ENCODE results near the gene KIF4A.

The KIF4A gene

DNA sequence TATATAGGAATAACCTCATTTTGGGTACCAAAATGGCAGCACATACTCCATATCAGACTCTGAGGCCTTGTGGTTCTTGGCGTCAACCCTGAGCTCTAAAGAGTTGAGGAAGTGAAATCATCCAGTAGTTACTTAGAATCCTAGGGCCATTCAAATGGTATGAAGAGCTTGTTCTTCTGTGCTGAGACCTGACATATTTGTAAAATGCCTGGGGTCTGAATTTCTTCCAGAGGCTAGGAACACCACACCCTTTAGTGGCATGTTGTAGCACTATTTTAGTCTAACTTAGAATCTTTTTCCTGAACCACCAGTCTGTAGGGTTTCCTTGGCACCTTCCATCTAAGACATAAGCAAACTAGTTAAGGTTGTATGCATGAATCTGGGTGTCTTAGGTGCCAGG, 115.1 kb downstream of the KIF4A start:
- H3K4me3 ChIP-seq (ENCODE audit: low read length) = no peak overlapping the region
- no peak for TF ChIP-seq ZNF274 (IDR thresholded peaks at IDR 0.05; ENCODE audit: low read depth, low read length)

- TF ChIP-seq ZNF274 (IDR thresholded peaks at IDR 0.05; ENCODE audit: low read depth, low read length) = no peak
- no peak overlapping the region for H3K4me3 ChIP-seq (ENCODE audit: low read length)
Observed at GRCh38 chrX:70410921-70411320, 121.0 kb downstream of the KIF4A start.

GRCh38 chrX:70411475-70411874, 121.6 kb downstream of the KIF4A start:
- H3K4me3 ChIP-seq (ENCODE audit: low read length) = no peak overlapping the region
- TF ChIP-seq ZNF274 (IDR thresholded peaks at IDR 0.05; ENCODE audit: low read depth, low read length) = no peak

- TF ChIP-seq ZNF274 (IDR thresholded peaks at IDR 0.05; ENCODE audit: low read depth, low read length) = no peak
- no peak overlapping the region for H3K4me3 ChIP-seq (ENCODE audit: low read length)
Observed at GRCh38 chrX:70421618-70422017, 131.7 kb downstream of the KIF4A start.

DNA sequence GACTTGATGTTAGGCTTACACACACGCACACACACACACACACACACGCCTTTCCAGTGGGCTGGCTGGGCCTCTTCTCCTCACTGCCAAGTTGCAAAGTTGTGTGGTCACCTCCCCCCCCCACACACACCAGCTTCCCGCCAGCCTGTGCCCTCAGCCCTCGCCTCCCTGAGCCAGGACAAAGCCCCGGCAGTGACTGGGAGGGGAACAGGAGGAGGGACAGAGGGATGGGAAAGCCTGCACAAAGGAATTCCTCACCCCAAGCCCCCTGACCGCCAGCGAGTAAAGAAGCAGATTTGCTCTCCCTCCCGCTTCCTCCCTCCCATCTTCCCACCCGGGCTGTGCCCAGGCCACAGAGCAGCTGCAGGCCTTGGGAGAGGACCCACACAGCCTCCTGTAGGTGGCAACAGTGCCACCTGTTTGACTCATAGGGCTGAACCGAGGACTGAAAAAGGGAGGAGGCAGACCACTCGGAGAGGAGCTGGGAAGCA, 133.0 kb downstream of the KIF4A start, which contains the start of gene GDPD2:
Gene GDPD2, plus strand, starts transcription at position 464 of the 491 bp plus-strand sequence. CDS start 1,671 bp downstream, outside the sequence.
- H3K4me3 ChIP-seq (ENCODE audit: low read length) = no peak within 1 kb of the TSS
- TF ChIP-seq ZNF274 (IDR thresholded peaks at IDR 0.05; ENCODE audit: low read depth, low read length) = no peak

DNA sequence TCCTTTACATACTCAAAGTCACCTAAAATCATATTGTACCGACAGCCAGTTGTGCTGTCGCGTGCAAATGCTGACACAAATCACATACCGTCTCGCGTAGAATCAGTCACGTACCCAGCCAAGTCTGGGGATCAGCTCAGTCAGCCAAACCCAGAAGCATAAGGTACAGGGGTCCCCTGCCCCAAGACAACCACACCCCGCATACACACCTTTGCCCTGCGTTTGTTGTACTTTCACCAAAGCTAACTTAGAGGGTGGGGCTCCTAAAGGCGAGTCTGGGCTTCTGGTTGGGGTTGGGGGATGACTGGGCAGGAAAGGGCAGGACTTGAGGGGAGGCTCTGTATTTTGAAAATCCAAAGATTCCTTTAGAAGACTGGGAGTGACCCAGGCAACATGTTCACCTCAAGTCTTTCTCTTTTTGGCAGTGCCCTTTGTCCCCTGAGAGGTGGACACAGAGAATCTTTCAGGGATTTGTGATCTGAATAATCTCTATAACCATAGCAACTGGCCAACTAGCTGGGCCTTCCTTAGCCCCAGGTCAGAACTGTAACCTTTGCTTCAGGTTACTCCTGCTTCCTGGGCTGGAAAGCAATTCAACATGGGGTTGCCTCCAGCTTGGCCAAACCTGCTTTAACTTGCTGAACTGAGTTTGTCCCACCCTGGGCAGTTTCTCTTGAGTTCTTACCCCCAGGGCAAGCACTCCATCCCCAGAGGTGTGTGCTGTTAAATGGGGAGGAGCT, 134.2 kb downstream of the KIF4A start:
- H3K4me3 ChIP-seq (ENCODE audit: low read length) = no peak overlapping the region
- no peak for TF ChIP-seq ZNF274 (IDR thresholded peaks at IDR 0.05; ENCODE audit: low read depth, low read length)

DNA sequence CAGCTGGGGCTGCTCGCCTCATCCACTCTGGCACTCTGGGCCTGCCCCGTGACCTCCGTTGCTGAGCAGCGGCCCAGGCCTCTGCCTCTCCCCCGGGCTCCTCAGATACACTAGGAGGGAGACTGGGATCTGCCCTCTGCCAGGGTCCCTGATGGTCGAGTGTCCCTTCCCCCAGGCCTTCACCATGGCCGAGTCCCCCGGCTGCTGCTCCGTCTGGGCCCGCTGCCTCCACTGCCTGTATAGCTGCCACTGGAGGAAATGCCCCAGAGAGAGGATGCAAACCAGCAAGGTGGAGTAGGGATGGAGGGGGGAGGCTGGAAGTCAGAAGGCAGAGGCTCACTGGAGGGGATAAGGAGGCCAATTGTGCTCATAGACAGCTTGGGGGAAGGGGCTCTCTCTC, 134.9 kb downstream of the KIF4A start:
- no peak for TF ChIP-seq ZNF274 (IDR thresholded peaks at IDR 0.05; ENCODE audit: low read depth, low read length)
- H3K4me3 ChIP-seq (ENCODE audit: low read length) = no peak overlapping the region

GRCh38 chrX:70426286-70427278, 136.7 kb downstream of the KIF4A start:
- no peak for TF ChIP-seq ZNF274 (IDR thresholded peaks at IDR 0.05; ENCODE audit: low read depth, low read length)

GRCh38 chrX:70427365-70427764, 137.5 kb downstream of the KIF4A start:
- TF ChIP-seq ZNF274 (IDR thresholded peaks at IDR 0.05; ENCODE audit: low read depth, low read length) = no peak

More at GRCh38 chrX:70426286-70427278, 136.7 kb downstream of the KIF4A start:
- no peak overlapping the region for H3K4me3 ChIP-seq (ENCODE audit: low read length)

GRCh38 chrX:70429759-70430158, 139.9 kb downstream of the KIF4A start:
- H3K4me3 ChIP-seq (ENCODE audit: low read length) = no peak overlapping the region
- TF ChIP-seq ZNF274 (IDR thresholded peaks at IDR 0.05; ENCODE audit: low read depth, low read length) = no peak

More at GRCh38 chrX:70427365-70427764, 137.5 kb downstream of the KIF4A start:
- H3K4me3 ChIP-seq (ENCODE audit: low read length) = no peak overlapping the region

GRCh38 chrX:70432936-70433847, 143.3 kb downstream of the KIF4A start:
- TF ChIP-seq ZNF274 (IDR thresholded peaks at IDR 0.05; ENCODE audit: low read depth, low read length) = no peak

GRCh38 chrX:70433848-70434351, 144.0 kb downstream of the KIF4A start:
- no peak for TF ChIP-seq ZNF274 (IDR thresholded peaks at IDR 0.05; ENCODE audit: low read depth, low read length)

More at GRCh38 chrX:70432936-70433847, 143.3 kb downstream of the KIF4A start:
- peak overlapping the region; percentile 12; the same call in 1 of the 2 replicates for H3K4me3 ChIP-seq (ENCODE audit: low read length)

GRCh38 chrX:70434352-70434866, 144.5 kb downstream of the KIF4A start:
- peak overlapping the region; percentile 56; the same call in 1 of the 2 replicates for H3K4me3 ChIP-seq (ENCODE audit: low read length)
- no peak for TF ChIP-seq ZNF274 (IDR thresholded peaks at IDR 0.05; ENCODE audit: low read depth, low read length)

More at GRCh38 chrX:70433848-70434351, 144.0 kb downstream of the KIF4A start:
- peak overlapping the region; percentile 56; the same call in 1 of the 2 replicates for H3K4me3 ChIP-seq (ENCODE audit: low read length)

All from GM08714 (cell line).